Neutrophil (primary cell): ENCODE measurements around the gene PPP1R3E.
"Not testable (repeated sequence)": the region's sequence is repeated elsewhere in the genome, so short reads cannot be mapped to it uniquely, and the experiment has no call there.

ENCODE experiments used
- H3K27ac ChIP-seq: fragments of 200-600 bp; sonication (generic); 2 replicates; pipeline ENCODE4 v1.5.1; 2016; ENCODE audit warnings: mild to moderate bottlenecking, moderate library complexity
- H3K27me3 ChIP-seq: fragments of 200-600 bp; sonication (generic); 2 replicates; pipeline ENCODE4 v1.6.0; 2016; ENCODE audit warnings: mild to moderate bottlenecking
- H3K36me3 ChIP-seq: fragments of 200-600 bp; sonication (generic); 2 replicates; pipeline ENCODE4 v1.5.1; 2017
- H3K4me1 ChIP-seq, 2 experiments: fragments of 200-600 bp in 1 of 2; sonication (generic) in 1 of 2; 1 replicate in 1 of 2; 2 replicates in 1 of 2; pipeline versions ENCODE4 v1.5.1 to v1.6.1; 2013 to 2016; ENCODE audit warnings: low read depth in 1 of 2, low read length in 1 of 2, mild to moderate bottlenecking in 1 of 2, moderate library complexity in 1 of 2; ENCODE audit not compliant: control insufficient read depth in 1 of 2, insufficient read depth in 1 of 2
- H3K4me3 ChIP-seq, 2 experiments: fragments of 200-600 bp in 1 of 2; sonication (generic) in 1 of 2; 1 replicate in 1 of 2; 2 replicates in 1 of 2; pipeline ENCODE4 v1.5.1; 2013 to 2016; ENCODE audit warnings: low read depth in 1 of 2, low read length in 1 of 2, mild to moderate bottlenecking in 1 of 2, moderate library complexity in 1 of 2
- H3K9me3 ChIP-seq: fragments of 200-600 bp; sonication (generic); 2 replicates; pipeline ENCODE4 v1.5.1; 2016
- TF ChIP-seq, protein P1 (sequence below): fragments of 200-600 bp; sonication (generic); IDR thresholded peaks from 2 replicates; pipeline ENCODE4 v1.5.1; 2016; ENCODE audit warnings: antibody characterized with exemption

Gene PPP1R3E

GRCh38 chr14:23284654-23285529 lies 17.8 kb downstream of the PPP1R3E start:
- TF ChIP-seq, protein P1, sequence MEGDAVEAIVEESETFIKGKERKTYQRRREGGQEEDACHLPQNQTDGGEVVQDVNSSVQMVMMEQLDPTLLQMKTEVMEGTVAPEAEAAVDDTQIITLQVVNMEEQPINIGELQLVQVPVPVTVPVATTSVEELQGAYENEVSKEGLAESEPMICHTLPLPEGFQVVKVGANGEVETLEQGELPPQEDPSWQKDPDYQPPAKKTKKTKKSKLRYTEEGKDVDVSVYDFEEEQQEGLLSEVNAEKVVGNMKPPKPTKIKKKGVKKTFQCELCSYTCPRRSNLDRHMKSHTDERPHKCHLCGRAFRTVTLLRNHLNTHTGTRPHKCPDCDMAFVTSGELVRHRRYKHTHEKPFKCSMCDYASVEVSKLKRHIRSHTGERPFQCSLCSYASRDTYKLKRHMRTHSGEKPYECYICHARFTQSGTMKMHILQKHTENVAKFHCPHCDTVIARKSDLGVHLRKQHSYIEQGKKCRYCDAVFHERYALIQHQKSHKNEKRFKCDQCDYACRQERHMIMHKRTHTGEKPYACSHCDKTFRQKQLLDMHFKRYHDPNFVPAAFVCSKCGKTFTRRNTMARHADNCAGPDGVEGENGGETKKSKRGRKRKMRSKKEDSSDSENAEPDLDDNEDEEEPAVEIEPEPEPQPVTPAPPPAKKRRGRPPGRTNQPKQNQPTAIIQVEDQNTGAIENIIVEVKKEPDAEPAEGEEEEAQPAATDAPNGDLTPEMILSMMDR = no peak
- Histone ChIP-seq H3K9me3 (no peaks in the 10 kb centered on the region), H3K4me3 (peak overlapping the region; percentile 89), H3K27me3 (no peaks in the 10 kb centered on the region), H3K36me3 (no peaks in the 10 kb centered on the region), H3K4me1 (peaks cover 23 to 30% of the 10 kb centered on the region in 2 experiments), H3K27ac (peak overlapping the region; percentile 86)

- H3K27me3 ChIP-seq = no peaks in the 10 kb centered on the region
- TF ChIP-seq, protein P1 = no peak
These were observed 21.4 kb downstream of the PPP1R3E start for GRCh38 chr14:23281247-23281646.

GRCh38 chr14:23277928-23278327 lies 24.7 kb downstream of the PPP1R3E start:
- not testable (repeated sequence) for H3K27ac ChIP-seq, H3K27me3 ChIP-seq, H3K9me3 ChIP-seq, H3K4me3 ChIP-seq, H3K4me1 ChIP-seq
- peaks cover 17% of the 10 kb centered on the region for H3K36me3 ChIP-seq

More at GRCh38 chr14:23281247-23281646, 21.4 kb downstream of the PPP1R3E start:
- Histone ChIP-seq H3K9me3 (no peaks in the 10 kb centered on the region), H3K4me1 (peaks cover 14 to 17% of the 10 kb centered on the region in 2 experiments), H3K27ac (no peak overlapping the region), H3K36me3 (peaks cover 9% of the 10 kb centered on the region), H3K4me3 (no peak overlapping the region)

DNA sequence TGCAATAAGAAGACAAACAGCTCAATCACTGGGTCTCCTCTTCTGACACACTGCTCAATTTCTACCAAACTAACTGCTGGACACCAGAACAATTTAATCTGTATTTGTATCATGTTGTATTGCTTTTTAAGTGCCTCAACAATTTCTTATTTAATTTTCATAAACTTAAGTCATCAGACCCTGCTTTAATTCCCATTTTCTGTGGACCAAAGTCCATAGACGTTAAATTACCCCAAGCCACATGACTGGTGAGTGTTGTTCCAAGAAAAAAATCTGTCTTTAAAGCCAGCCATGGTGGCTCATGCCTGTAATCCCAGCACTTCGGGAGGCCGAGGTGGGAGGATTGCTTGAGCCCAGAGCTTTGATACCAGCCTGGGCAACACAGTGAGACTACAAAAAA lies 25.5 kb downstream of the PPP1R3E start:
- no peaks in the 10 kb centered on the region for H3K9me3 ChIP-seq
- TF ChIP-seq, protein P1 = no peak
- H3K27me3 ChIP-seq = no peaks in the 10 kb centered on the region
- no peak overlapping the region for H3K4me3 ChIP-seq
- no peaks in the 10 kb centered on the region for H3K4me1 ChIP-seq
- H3K27ac ChIP-seq = no peak overlapping the region
- peaks cover 17% of the 10 kb centered on the region for H3K36me3 ChIP-seq

- TF ChIP-seq, protein P1 = no peak
- H3K36me3 ChIP-seq = peaks cover 17% of the 10 kb centered on the region
- H3K27me3 ChIP-seq = no peaks in the 10 kb centered on the region
- no peak overlapping the region for H3K4me3 ChIP-seq
- H3K9me3 ChIP-seq = no peaks in the 10 kb centered on the region
- H3K4me1 ChIP-seq = no peaks in the 10 kb centered on the region
- no peak overlapping the region for H3K27ac ChIP-seq
These were observed 27.2 kb downstream of the PPP1R3E start for GRCh38 chr14:23275412-23275811.

GRCh38 chr14:23269193-23269592 lies 33.5 kb downstream of the PPP1R3E start:
- TF ChIP-seq, protein P1 = no peak

DNA sequence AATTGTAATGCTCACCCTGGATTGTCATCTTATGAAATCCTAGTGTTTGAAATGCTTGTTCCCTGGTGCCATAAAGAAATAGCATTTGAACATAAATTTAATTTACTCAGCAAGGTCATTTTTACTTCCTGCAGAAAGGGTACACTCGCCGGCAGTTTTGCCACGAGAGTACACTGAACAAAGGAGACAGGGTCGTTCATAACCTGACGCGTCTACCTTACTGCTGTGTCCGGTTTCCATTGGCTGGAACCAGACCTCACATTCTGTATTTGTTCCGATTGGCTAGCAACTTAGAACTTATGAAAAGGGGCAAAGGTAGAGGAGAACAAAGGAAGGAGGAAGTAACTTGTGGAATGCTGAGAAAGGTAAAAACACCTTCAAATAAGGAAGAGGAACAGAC lies 41.8 kb downstream of the PPP1R3E start:
- H3K4me3 ChIP-seq, H3K36me3 ChIP-seq, H3K9me3 ChIP-seq, H3K27ac ChIP-seq, H3K4me1 ChIP-seq: not testable (repeated sequence)
- H3K27me3 ChIP-seq = peaks cover 39% of the 10 kb centered on the region

More at GRCh38 chr14:23269193-23269592, 33.5 kb downstream of the PPP1R3E start:
- H3K4me3 ChIP-seq = no peak overlapping the region
- no peak overlapping the region for H3K27ac ChIP-seq
- no peaks in the 10 kb centered on the region for H3K9me3 ChIP-seq
- no peaks in the 10 kb centered on the region for H3K4me1 ChIP-seq
- no peaks in the 10 kb centered on the region for H3K36me3 ChIP-seq
- H3K27me3 ChIP-seq = peaks cover 8% of the 10 kb centered on the region
